22Rv1 (cell line): ENCODE data around the gene TNRC18.

Source experiments
- ZFX ChIP-seq: fragments of 450-650 bp; IDR thresholded peaks from 2 replicates; pipeline ENCODE4 v1.6.1; 2017; ENCODE audit warnings: antibody characterized with exemption, borderline replicate concordance
- TF ChIP-seq, protein P1 (sequence below): fragments of 450-650 bp; IDR thresholded peaks from 2 replicates; pipeline ENCODE4 v1.5.1; 2017; ENCODE audit warnings: mild to moderate bottlenecking

DNA sequence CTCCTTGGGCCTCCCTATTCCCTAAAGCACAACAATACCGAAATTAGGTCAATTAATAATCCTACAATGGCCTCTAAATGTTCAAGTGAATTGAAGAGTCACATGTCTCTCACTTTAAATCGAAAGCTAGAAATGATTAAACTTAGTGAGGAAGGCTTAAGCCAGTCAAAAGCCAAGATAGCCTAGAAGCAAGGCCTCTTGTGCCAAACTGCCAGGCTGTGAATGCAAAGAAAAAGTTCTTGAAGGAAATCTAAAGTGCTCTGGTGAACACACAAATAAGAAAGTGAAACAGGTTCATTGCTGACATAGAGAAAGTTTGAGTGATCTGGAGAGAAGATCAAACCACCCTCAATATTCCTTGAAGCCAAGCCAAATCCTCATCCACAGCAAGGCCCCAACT lies 83.7 kb downstream of the TNRC18 start:
- TF ChIP-seq, protein P1, sequence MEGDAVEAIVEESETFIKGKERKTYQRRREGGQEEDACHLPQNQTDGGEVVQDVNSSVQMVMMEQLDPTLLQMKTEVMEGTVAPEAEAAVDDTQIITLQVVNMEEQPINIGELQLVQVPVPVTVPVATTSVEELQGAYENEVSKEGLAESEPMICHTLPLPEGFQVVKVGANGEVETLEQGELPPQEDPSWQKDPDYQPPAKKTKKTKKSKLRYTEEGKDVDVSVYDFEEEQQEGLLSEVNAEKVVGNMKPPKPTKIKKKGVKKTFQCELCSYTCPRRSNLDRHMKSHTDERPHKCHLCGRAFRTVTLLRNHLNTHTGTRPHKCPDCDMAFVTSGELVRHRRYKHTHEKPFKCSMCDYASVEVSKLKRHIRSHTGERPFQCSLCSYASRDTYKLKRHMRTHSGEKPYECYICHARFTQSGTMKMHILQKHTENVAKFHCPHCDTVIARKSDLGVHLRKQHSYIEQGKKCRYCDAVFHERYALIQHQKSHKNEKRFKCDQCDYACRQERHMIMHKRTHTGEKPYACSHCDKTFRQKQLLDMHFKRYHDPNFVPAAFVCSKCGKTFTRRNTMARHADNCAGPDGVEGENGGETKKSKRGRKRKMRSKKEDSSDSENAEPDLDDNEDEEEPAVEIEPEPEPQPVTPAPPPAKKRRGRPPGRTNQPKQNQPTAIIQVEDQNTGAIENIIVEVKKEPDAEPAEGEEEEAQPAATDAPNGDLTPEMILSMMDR = no peak
- TF ChIP-seq ZFX = no peak
